UCSD-AML1 (cell line): Measurements from ENCODE around the gene KIF22.
"Not testable (repeated sequence)": the region's sequence is repeated elsewhere in the genome, so short reads cannot be mapped to it uniquely, and the experiment has no call there.

Experiments used
- DNase-seq: peaks from one replicate; lab custom pipeline; 2025; ENCODE audit not compliant: unreplicated experiment; lab: John Stamatoyannopoulos, UW

Gene KIF22

DNA sequence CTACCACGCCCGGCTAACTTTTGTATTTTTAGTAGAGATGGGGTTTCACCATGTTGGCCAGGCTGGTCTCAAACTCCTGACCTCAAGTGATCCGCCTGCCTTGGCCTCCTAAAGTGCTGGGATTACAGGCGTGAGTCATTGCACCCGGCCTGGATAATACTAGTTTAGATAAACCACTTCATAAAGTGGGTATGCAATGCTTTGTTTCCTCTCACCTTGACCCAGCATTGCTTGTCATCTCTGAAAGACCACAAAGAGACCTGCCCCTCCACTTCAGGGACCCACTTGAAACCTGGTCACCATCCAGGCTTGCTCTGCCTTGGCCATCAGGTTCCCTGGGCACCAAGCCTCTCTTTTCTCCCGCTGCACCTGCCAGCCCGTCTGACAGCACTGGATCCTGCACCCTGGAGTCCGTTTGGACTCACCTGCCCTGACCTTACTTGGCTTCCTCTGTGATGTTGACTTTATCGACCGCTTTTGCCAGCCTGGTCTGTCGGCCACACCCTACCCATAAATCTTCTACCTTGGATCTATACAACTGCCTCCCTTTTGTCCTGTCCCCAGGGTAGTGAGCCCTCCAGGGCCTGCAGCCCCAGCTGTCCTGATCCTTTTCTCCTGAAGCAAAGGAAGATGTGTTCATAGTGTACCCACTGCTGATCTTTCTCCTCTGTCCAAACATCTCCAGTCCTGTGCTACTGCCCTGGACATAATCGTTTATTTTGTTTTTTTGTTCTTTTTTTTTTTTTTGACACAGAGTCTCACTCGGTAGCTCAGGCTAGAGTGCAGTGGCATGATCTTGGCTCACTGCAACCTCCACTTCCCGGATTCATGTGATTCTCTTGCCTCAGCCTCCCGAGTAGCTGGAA, 25.2 kb upstream of the KIF22 start:
- no peak for DNase-seq

DNA sequence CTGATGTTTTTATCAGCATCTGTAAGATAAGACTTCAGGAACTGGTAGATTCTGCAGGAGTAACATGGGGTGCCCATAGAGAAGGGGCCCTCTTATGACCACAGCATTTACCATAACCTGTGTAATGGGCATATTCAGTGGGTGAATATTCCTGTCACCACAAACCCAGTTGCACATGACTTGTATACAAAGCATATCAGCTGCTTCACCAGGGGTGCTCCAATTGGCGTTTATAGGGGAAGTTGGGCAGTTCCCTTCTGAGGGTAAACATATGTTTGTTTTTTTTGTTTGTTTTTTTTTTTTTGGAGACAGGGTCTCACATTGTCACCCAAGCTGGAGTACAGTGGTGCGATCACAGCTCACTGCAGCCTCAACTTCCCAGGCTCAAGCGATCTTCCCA, 24.0 kb upstream of the KIF22 start:
- no peak for DNase-seq

GRCh38 chr16:29767062-29767461, 23.5 kb upstream of the KIF22 start:
- DNase-seq: no peak

- no peak for DNase-seq
These were observed 21.0 kb upstream of the KIF22 start for GRCh38 chr16:29769507-29769906.

DNA sequence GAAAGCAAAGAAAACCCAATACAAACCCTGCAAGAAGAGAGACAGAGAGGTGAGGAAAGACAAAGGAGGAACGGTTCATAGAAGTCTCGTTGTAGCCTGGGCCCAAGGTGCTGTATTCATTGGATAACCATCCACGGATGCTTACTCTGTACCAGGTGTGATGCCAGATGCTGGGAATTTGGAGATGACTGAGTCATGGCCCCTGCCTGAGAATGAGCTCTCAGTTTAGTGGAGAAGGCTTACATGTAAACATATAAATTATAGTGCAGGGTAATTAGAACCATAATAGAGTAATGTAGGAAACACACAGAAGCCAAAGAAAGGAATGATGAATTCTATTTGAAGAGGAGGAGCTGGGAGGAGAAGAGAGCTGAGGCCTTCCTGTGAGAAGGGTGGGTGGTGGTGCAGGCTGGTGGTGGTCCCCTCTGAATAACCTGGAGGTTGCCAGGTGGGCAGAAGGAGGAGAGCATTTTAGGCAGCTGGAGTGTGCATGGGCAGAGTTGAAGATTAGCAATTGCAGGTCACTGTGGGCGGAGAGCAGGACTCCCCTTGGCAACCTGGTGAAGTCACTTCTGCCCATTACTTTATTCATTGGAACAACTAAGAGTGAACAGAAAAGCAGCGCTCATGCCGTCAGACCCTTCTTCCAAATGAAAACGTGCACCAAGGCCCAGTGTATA, 20.2 kb upstream of the KIF22 start:
- no peak for DNase-seq

DNA sequence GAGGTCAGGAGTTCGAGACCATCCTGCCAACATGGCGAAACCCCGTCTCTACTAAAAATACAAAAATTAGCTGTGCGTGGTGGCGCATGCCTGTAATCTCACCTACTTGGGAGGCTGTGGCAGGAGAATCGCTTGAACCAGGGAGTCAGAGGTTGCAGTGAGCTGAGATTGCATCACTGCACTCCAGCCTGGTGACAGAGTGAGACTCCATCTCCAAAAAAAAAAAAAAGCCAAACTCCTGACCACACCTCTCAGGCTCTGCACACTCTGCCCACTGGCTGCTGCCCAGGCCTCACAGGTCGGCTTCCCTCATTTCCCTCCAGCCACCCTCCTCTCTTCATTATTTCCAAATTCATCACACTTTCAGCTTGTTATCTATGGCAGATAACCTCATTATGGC, 18.2 kb upstream of the KIF22 start:
- DNase-seq: not testable (repeated sequence)

DNA sequence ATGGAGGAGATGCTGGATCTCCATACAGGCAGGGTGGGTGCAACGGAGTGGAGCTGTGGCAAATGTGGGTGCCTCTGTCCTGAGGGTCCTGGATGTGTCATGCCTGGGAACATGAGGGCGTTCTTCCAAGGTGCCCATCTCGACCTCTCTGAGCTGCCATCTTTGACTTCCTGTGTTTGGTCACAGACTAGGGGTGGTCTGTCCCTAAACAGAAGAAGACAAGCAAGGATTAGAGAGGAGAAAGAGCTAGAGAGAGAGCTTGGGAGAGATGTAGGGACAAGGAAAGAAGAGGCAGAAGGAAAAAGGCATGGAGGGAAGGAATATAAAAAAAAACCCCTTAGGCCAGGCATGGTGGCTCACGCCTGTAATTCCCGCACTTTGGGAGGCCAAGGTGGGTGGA, 15.8 kb upstream of the KIF22 start:
- no peak for DNase-seq

GRCh38 chr16:29775742-29776408, 14.7 kb upstream of the KIF22 start:
- no peak for DNase-seq

- DNase-seq: no peak
These were observed 12.8 kb upstream of the KIF22 start, which contains the start of gene ZG16 for GRCh38 chr16:29777576-29778350. Gene ZG16 (plus strand): TSS chr16:29778256. CDS start chr16:29779267, 1,011 bp downstream.

DNA sequence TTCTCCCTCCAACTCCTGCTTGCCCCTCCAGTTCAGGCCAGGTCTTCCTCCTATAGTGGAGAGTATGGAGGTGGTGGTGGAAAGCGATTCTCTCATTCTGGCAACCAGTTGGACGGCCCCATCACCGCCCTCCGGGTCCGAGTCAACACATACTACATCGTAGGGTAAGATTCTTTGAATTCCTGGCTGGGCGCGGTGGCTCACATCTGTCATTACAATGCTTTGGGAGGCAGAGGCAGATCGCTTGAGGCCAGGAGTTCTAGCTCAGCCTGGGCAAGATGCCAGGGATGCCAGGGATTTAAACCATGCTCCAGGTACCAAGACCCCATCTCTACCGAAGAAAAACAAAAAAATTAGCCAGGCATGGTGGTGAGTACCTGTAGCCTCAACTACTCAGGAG, 11.1 kb upstream of the KIF22 start:
- no peak for DNase-seq

- not testable (repeated sequence) for DNase-seq
These were observed 7.2 kb upstream of the KIF22 start for GRCh38 chr16:29783094-29783953.

DNA sequence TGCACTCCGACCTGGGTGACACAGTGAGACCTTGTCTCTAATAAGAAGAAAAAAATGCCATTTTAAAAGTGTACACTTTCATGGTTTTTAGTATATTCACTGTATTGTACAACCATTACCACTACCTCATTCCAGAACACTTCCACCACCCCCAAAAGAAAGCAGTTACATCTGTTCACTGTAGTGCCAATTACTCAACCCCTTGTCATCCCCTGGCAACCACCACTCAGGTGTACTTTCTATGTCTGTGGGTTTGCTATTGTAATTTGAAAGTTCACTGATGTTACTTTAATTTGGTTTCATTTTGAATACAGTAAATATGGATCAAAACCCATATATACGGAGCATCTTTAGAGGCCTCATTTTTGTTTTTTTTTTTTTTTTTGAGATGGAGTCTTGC, 6.4 kb upstream of the KIF22 start:
- no peak for DNase-seq

- DNase-seq: peak; percentile 61
These were observed 5.5 kb upstream of the KIF22 start for GRCh38 chr16:29784901-29785500.

DNA sequence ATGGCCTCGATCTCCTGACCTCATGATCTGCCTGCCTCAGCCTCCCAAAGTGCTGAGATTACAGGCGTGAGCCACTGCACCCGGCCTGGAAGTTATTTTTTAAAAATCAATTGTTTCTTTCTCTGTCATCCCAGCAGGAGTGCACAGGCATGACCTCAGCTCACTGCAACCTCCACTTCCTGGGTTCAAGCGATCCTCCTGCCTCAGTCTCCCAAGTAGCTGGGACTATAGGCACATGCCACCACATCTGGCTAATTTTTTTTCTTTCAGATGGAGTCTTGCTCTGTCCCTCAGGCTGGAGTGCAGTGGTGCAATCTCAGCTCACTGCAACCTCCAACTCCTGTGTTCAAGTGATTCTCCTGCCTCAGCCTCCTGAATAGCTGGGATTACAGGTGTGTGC, 3.4 kb upstream of the KIF22 start:
- DNase-seq: not testable (repeated sequence)

GRCh38 chr16:29789775-29790182, 772 bp upstream of the KIF22 start:
- no peak for DNase-seq

DNA sequence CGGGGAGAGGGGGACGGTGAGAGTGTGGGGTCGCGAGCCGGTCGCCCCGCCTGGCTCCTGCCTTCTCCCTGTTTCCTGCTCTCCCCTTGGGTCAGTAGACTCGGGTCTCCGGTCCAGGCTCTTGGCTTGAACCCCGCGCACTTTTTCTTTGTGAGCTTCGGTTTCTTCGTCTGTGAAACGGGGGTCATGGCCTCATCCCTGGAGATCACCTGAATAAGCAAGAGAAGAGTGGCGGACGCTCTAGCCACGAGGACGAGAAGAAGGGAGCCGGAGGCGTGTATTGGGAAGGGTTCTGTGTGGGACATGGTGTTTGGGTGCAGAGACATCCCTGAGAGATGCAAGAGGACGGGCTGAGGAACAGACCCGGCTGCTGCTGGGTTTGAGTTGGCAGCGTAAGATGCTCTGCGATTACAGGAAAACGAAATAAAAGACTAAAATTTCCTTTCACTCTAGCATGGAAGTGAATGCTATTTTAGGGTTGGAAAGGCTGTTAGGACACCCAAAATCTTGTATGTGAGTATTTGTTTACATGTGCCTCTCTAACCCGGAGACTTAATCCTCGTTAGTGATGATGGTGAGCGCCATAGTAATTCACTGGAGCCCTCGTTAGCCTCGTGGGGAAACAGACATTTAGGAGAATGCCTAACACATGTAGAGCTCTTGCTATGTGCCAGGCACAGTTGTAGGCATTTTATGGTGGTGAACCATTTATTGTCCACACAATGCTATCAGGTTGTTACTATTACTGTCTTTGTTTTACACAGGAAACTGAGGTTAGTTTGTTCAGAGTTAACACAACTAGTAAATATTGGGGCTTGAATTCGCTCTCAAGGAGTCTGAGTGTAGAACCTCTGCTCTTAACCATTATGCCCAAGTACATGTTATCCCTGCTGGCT, 646 bp downstream of the KIF22 start:
- no peak for DNase-seq

- no peak for DNase-seq
These were observed 1.6 kb downstream of the KIF22 start for GRCh38 chr16:29791845-29792807.

DNA sequence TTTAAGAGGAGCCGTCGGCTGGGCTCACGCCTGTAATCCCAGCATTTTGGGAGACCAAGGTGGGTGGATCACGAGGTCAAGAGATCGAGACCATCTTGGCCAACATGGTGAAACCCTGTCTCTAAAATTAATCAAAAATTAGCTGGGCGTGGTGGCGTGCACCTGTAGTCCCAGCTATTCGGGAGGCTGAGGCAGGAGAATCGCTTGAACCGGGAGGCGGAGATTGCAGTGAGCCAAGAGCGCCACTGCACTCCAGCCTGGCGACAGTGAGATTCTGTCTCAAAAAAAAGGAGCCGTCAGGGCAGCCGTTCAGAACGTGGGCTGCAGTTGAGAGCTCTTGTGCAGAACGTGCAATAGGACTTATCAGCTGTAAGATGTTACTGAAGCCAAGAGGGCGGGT, 2.6 kb downstream of the KIF22 start:
- not testable (repeated sequence) for DNase-seq
